SK-N-SH treated with all-trans-retinoic acid at 6 μM for 48 hours (cell line): ENCODE data around the gene CYP1A1.

Experiments used
- ARNTL ChIP-seq: fragments of 450-650 bp; formaldehyde crosslinking; IDR thresholded peaks from 2 replicates; pipeline ENCODE4 v1.5.0; 2020; ENCODE audit warnings: low read depth, mild to moderate bottlenecking, moderate library complexity, borderline replicate concordance
- ESRRG ChIP-seq: fragments of 250-450 bp; sonication (Bioruptor Pico); IDR thresholded peaks from 2 replicates; pipeline ENCODE4 v1.6.1; 2021; ENCODE audit warnings: mild to moderate bottlenecking
- GLIS3 ChIP-seq: fragments of 250-450 bp; sonication (Bioruptor Pico); IDR thresholded peaks from 2 replicates; pipeline ENCODE4 v1.5.0; 2020; ENCODE audit warnings: mild to moderate bottlenecking, moderate library complexity
- ISL1 ChIP-seq: fragments of 250-450 bp; sonication (Bioruptor Pico); IDR thresholded peaks from 2 replicates; pipeline ENCODE4 v2.1.2; 2022; ENCODE audit warnings: mild to moderate bottlenecking, moderate library complexity
- OSR1 ChIP-seq: fragments of 250-450 bp; sonication (Bioruptor Pico); IDR thresholded peaks from 2 replicates; pipeline ENCODE4 v1.8.0; 2022; ENCODE audit warnings: moderate library complexity, mild to moderate bottlenecking, inconsistent platforms
- PPARA ChIP-seq: fragments of 250-450 bp; sonication (Bioruptor Pico); IDR thresholded peaks from 2 replicates; pipeline ENCODE4 v1.5.0; 2020; ENCODE audit warnings: mild to moderate bottlenecking, borderline replicate concordance
- RARB ChIP-seq: fragments of 250-450 bp; sonication (Bioruptor Pico); IDR thresholded peaks from 2 replicates; pipeline ENCODE4 v1.8.0; 2021; ENCODE audit warnings: mild to moderate bottlenecking, moderate library complexity
- ZFP3 ChIP-seq: fragments of 250-450 bp; sonication (Bioruptor Pico); IDR thresholded peaks from 2 replicates; pipeline ENCODE4 v1.5.0; 2020; ENCODE audit warnings: mild to moderate bottlenecking, moderate library complexity
- ZFP30 ChIP-seq: fragments of 450-650 bp; formaldehyde crosslinking; IDR thresholded peaks from 2 replicates; pipeline ENCODE4 v1.5.0; 2022; ENCODE audit warnings: mild to moderate bottlenecking, moderate library complexity
- ZNF565 ChIP-seq: fragments of 450-650 bp; formaldehyde crosslinking; conservative IDR thresholded peaks from 2 replicates; pipeline ENCODE4 v1.5.0; 2020; ENCODE audit warnings: low read depth, mild to moderate bottlenecking, moderate library complexity
- ZNF70 ChIP-seq: fragments of 450-650 bp; formaldehyde crosslinking; IDR thresholded peaks from 2 replicates; pipeline ENCODE4 v1.5.0; 2020; ENCODE audit warnings: mild to moderate bottlenecking, moderate library complexity
- TF ChIP-seq, protein P1 (sequence below): fragments of 250-450 bp; sonication (Bioruptor Pico); IDR thresholded peaks from 2 replicates; pipeline ENCODE4 v1.5.1; 2020; ENCODE audit warnings: low read depth, mild to moderate bottlenecking, moderate library complexity
- TF ChIP-seq, protein P2 (sequence below): fragments of 250-450 bp; sonication (Bioruptor Pico); IDR thresholded peaks from 2 replicates; pipeline ENCODE4 v1.5.1; 2021; ENCODE audit warnings: mild to moderate bottlenecking, moderate library complexity
- TF ChIP-seq, protein P3 (sequence below): fragments of 250-450 bp; sonication (Bioruptor Pico); IDR thresholded peaks from 2 replicates; pipeline ENCODE4 v1.8.0; 2020; ENCODE audit warnings: mild to moderate bottlenecking, moderate library complexity, borderline replicate concordance

DNA sequence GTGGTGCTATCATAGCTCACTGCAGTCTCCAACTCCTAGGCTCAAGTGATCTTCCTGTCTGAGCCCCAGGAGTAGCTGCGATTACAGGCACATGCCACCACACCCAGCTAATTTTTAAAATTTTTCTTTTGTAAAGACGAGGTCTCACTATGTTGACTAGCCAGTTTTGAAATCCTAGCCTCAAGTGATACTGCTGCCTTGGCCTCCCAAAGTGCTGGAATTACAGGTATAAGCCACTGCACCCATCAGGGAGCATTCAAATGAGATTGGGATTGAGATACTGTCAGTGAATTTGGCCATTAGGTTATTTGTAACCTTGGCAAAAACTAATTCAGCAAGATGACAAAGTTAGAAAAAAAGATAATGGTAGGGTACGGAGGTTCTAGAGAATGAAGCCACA lies 51.2 kb downstream of the CYP1A1 start:
- no peak for TF ChIP-seq ZFP30 (CRISPR knock-in tag)
- TF ChIP-seq OSR1 = no peak
- TF ChIP-seq, protein P1, sequence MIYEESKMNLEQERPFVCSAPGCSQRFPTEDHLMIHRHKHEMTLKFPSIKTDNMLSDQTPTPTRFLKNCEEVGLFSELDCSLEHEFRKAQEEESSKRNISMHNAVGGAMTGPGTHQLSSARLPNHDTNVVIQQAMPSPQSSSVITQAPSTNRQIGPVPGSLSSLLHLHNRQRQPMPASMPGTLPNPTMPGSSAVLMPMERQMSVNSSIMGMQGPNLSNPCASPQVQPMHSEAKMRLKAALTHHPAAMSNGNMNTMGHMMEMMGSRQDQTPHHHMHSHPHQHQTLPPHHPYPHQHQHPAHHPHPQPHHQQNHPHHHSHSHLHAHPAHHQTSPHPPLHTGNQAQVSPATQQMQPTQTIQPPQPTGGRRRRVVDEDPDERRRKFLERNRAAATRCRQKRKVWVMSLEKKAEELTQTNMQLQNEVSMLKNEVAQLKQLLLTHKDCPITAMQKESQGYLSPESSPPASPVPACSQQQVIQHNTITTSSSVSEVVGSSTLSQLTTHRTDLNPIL = no peak
- no peak for TF ChIP-seq ISL1 (CRISPR knock-in tag)
- TF ChIP-seq, protein P2, sequence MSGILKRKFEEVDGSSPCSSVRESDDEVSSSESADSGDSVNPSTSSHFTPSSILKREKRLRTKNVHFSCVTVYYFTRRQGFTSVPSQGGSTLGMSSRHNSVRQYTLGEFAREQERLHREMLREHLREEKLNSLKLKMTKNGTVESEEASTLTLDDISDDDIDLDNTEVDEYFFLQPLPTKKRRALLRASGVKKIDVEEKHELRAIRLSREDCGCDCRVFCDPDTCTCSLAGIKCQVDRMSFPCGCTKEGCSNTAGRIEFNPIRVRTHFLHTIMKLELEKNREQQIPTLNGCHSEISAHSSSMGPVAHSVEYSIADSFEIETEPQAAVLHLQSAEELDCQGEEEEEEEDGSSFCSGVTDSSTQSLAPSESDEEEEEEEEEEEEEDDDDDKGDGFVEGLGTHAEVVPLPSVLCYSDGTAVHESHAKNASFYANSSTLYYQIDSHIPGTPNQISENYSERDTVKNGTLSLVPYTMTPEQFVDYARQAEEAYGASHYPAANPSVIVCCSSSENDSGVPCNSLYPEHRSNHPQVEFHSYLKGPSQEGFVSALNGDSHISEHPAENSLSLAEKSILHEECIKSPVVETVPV = no peak
- TF ChIP-seq ESRRG (CRISPR knock-in tag) = no peak
- no peak for TF ChIP-seq GLIS3 (CRISPR knock-in tag)
- no peak for TF ChIP-seq ARNTL
- TF ChIP-seq, protein P3, sequence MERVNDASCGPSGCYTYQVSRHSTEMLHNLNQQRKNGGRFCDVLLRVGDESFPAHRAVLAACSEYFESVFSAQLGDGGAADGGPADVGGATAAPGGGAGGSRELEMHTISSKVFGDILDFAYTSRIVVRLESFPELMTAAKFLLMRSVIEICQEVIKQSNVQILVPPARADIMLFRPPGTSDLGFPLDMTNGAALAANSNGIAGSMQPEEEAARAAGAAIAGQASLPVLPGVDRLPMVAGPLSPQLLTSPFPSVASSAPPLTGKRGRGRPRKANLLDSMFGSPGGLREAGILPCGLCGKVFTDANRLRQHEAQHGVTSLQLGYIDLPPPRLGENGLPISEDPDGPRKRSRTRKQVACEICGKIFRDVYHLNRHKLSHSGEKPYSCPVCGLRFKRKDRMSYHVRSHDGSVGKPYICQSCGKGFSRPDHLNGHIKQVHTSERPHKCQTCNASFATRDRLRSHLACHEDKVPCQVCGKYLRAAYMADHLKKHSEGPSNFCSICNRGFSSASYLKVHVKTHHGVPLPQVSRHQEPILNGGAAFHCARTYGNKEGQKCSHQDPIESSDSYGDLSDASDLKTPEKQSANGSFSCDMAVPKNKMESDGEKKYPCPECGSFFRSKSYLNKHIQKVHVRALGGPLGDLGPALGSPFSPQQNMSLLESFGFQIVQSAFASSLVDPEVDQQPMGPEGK (CRISPR knock-in tag) = no peak
- no peak for TF ChIP-seq ZNF70 (CRISPR knock-in tag)
- no peak for TF ChIP-seq ZFP3 (CRISPR knock-in tag)
- no peak for TF ChIP-seq RARB (CRISPR knock-in tag)
- no peak for TF ChIP-seq ZNF565 (CRISPR knock-in tag)
- TF ChIP-seq PPARA (CRISPR knock-in tag) = no peak
